WTC11 (cell line): ENCODE data around the gene DPP8.

ENCODE experiments used
- ELF4 ChIP-seq: sonication (generic); formaldehyde crosslinking; IDR thresholded peaks from 2 replicates; pipeline ENCODE4 v1.8.1; 2022; ENCODE audit warnings: low read depth, mild to moderate bottlenecking, moderate library complexity, missing genetic modification reagents
- NFYB ChIP-seq: sonication (generic); formaldehyde crosslinking; conservative IDR thresholded peaks from 2 replicates; pipeline ENCODE4 v1.8.0; 2022; ENCODE audit warnings: low read depth, missing genetic modification reagents
- RORB ChIP-seq: fragments of 250-450 bp; sonication (Bioruptor Pico); IDR thresholded peaks from 2 replicates; pipeline ENCODE4 v1.9.0; 2021; ENCODE audit warnings: mild to moderate bottlenecking
- TEAD1 ChIP-seq: sonication (generic); formaldehyde crosslinking; IDR thresholded peaks from 2 replicates; pipeline ENCODE4 v1.8.0; 2022; ENCODE audit warnings: mild to moderate bottlenecking, missing genetic modification reagents
- TEAD4 ChIP-seq: sonication (generic); formaldehyde crosslinking; IDR thresholded peaks from 2 replicates; pipeline ENCODE4 v1.8.0; 2022; ENCODE audit warnings: mild to moderate bottlenecking, missing genetic modification reagents
- TF ChIP-seq, protein P1 (sequence below): fragments of 200-600 bp; IDR thresholded peaks from 2 replicates; pipeline ENCODE4 v1.8.0; 2022; ENCODE audit warnings: antibody characterized with exemption
- TF ChIP-seq, protein P2 (sequence below): sonication (generic); formaldehyde crosslinking; IDR thresholded peaks from 2 replicates; pipeline ENCODE4 v1.8.1; 2022; ENCODE audit warnings: mild to moderate bottlenecking, missing genetic modification reagents, moderate library complexity, borderline replicate concordance

DNA sequence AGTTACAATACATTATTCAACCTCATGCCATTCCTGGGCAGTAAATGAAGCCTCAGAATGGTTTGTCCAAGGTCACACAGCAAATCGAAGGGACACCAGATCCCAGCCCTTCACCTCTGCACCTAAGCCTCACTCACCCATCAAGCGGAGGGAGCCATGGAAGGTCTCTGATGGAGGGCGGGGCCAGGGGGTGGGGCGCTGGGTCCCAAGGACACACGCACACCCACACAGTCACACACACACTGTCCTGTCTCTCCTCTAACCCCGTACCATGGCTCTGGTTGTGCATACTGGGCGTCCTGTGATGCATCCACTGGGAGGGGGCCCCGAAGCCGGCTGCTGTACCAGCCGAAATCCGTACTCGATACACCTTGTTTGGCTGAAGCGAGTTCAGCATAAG lies 124.4 kb downstream of the DPP8 start:
- TF ChIP-seq TEAD4 (CRISPR knock-in tag) = no peak
- TF ChIP-seq, protein P1, sequence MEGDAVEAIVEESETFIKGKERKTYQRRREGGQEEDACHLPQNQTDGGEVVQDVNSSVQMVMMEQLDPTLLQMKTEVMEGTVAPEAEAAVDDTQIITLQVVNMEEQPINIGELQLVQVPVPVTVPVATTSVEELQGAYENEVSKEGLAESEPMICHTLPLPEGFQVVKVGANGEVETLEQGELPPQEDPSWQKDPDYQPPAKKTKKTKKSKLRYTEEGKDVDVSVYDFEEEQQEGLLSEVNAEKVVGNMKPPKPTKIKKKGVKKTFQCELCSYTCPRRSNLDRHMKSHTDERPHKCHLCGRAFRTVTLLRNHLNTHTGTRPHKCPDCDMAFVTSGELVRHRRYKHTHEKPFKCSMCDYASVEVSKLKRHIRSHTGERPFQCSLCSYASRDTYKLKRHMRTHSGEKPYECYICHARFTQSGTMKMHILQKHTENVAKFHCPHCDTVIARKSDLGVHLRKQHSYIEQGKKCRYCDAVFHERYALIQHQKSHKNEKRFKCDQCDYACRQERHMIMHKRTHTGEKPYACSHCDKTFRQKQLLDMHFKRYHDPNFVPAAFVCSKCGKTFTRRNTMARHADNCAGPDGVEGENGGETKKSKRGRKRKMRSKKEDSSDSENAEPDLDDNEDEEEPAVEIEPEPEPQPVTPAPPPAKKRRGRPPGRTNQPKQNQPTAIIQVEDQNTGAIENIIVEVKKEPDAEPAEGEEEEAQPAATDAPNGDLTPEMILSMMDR = no peak
- TF ChIP-seq, protein P2, sequence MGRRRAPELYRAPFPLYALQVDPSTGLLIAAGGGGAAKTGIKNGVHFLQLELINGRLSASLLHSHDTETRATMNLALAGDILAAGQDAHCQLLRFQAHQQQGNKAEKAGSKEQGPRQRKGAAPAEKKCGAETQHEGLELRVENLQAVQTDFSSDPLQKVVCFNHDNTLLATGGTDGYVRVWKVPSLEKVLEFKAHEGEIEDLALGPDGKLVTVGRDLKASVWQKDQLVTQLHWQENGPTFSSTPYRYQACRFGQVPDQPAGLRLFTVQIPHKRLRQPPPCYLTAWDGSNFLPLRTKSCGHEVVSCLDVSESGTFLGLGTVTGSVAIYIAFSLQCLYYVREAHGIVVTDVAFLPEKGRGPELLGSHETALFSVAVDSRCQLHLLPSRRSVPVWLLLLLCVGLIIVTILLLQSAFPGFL (CRISPR knock-in tag) = no peak
- no peak for TF ChIP-seq TEAD1
- no peak for TF ChIP-seq RORB (CRISPR knock-in tag)
- no peak for TF ChIP-seq ELF4 (CRISPR knock-in tag)
- no peak for TF ChIP-seq NFYB
